IPS-18c (cell line): ENCODE measurements around the gene SEPHS1.

ENCODE experiments used
- H3K4me3 ChIP-seq: 2 replicates; pipeline ENCODE4 v1.7.0; 2013; ENCODE audit warnings: low read depth, mild to moderate bottlenecking, low read length, moderate library complexity; ENCODE audit not compliant: insufficient read depth
- H3K9me3 ChIP-seq: one replicate; pipeline ENCODE4 v1.6.1; 2013; ENCODE audit warnings: mild to moderate bottlenecking, low read length, moderate library complexity; ENCODE audit not compliant: control insufficient read depth, insufficient read depth

The SEPHS1 gene

GRCh38 chr10:13271552-13272163 lies 76.4 kb downstream of the SEPHS1 start:
- no peak overlapping the region for H3K4me3 ChIP-seq
- H3K9me3 ChIP-seq: no peaks in the 10 kb centered on the region

GRCh38 chr10:13270877-13271551 lies 77.1 kb downstream of the SEPHS1 start:
- Histone ChIP-seq H3K4me3 (no peak overlapping the region), H3K9me3 (no peaks in the 10 kb centered on the region)

GRCh38 chr10:13268841-13269240 lies 79.3 kb downstream of the SEPHS1 start:
- Histone ChIP-seq H3K4me3 (no peak overlapping the region), H3K9me3 (no peaks in the 10 kb centered on the region)

GRCh38 chr10:13268310-13268709 lies 79.8 kb downstream of the SEPHS1 start:
- no peaks in the 10 kb centered on the region for H3K9me3 ChIP-seq
- no peak overlapping the region for H3K4me3 ChIP-seq
